ENCODE results near the gene PDXDC1.
"Not testable (repeated sequence)": the region's sequence is repeated elsewhere in the genome, so short reads cannot be mapped to it uniquely, and the experiment has no call there.

Gene PDXDC1

GRCh38 chr16:14973785-14974322 is 972 bp upstream of the PDXDC1 start:
- DNase-seq (ENCODE audit: low spot score) = not testable (repeated sequence)

- DNase-seq (ENCODE audit: low spot score) = not testable (repeated sequence)
These were observed 533 bp upstream of the PDXDC1 start for GRCh38 chr16:14974331-14974655.

- DNase-seq (ENCODE audit: low spot score) = peak; percentile 31
These were observed 780 bp downstream of the PDXDC1 start for GRCh38 chr16:14975418-14976194.

GRCh38 chr16:14976971-14977736 is 2.3 kb downstream of the PDXDC1 start:
- not testable (repeated sequence) for DNase-seq (ENCODE audit: low spot score)

- not testable (repeated sequence) for DNase-seq (ENCODE audit: low spot score)
These were observed 3.5 kb downstream of the PDXDC1 start for GRCh38 chr16:14978281-14978680.

- DNase-seq (ENCODE audit: low spot score) = not testable (repeated sequence)
These were observed 4.1 kb downstream of the PDXDC1 start for GRCh38 chr16:14978908-14979307.

GRCh38 chr16:14981234-14981633 is 6.4 kb downstream of the PDXDC1 start:
- not testable (repeated sequence) for DNase-seq (ENCODE audit: low spot score)

- DNase-seq (ENCODE audit: low spot score) = not testable (repeated sequence)
These were observed 7.7 kb downstream of the PDXDC1 start for GRCh38 chr16:14982521-14982920.

GRCh38 chr16:14988092-14988491 is 13.3 kb downstream of the PDXDC1 start:
- DNase-seq (ENCODE audit: low spot score) = not testable (repeated sequence)

- DNase-seq (ENCODE audit: low spot score) = not testable (repeated sequence)
These were observed 13.9 kb downstream of the PDXDC1 start for GRCh38 chr16:14988661-14989191.

- not testable (repeated sequence) for DNase-seq (ENCODE audit: low spot score)
These were observed 14.8 kb downstream of the PDXDC1 start for GRCh38 chr16:14989291-14990281.

- not testable (repeated sequence) for DNase-seq (ENCODE audit: low spot score)
These were observed 18.7 kb downstream of the PDXDC1 start for GRCh38 chr16:14993277-14994151.

- DNase-seq (ENCODE audit: low spot score) = not testable (repeated sequence)
These were observed 21.9 kb downstream of the PDXDC1 start for GRCh38 chr16:14996702-14997101.

GRCh38 chr16:14998300-14998699 is 23.5 kb downstream of the PDXDC1 start:
- DNase-seq (ENCODE audit: low spot score) = not testable (repeated sequence)

- not testable (repeated sequence) for DNase-seq (ENCODE audit: low spot score)
These were observed 25.0 kb downstream of the PDXDC1 start for GRCh38 chr16:14999845-15000244.

- DNase-seq (ENCODE audit: low spot score) = not testable (repeated sequence)
These were observed 27.6 kb downstream of the PDXDC1 start for GRCh38 chr16:15002448-15002847.

GRCh38 chr16:15005357-15006132 is 30.7 kb downstream of the PDXDC1 start:
- DNase-seq (ENCODE audit: low spot score) = not testable (repeated sequence)

- DNase-seq (ENCODE audit: low spot score) = not testable (repeated sequence)
These were observed 33.8 kb downstream of the PDXDC1 start for GRCh38 chr16:15008647-15009046.

GRCh38 chr16:15012941-15013340 is 38.1 kb downstream of the PDXDC1 start:
- DNase-seq (ENCODE audit: low spot score) = not testable (repeated sequence)

Measured in activated CD4-positive, alpha-beta T cell treated with anti-CD3 and anti-CD28 coated beads, Interleukin-2, Interleukin-4, amounts not matched to agents 100 ng/mL and 50 ng/mL, durations not matched to agents 16 hours and 8 hours (primary cell).